ENCODE data around the gene S100A12.

Gene S100A12

GRCh38 chr1:153404768-153405167 is 29.3 kb upstream of the S100A12 start:
- TF ChIP-seq, protein P1, sequence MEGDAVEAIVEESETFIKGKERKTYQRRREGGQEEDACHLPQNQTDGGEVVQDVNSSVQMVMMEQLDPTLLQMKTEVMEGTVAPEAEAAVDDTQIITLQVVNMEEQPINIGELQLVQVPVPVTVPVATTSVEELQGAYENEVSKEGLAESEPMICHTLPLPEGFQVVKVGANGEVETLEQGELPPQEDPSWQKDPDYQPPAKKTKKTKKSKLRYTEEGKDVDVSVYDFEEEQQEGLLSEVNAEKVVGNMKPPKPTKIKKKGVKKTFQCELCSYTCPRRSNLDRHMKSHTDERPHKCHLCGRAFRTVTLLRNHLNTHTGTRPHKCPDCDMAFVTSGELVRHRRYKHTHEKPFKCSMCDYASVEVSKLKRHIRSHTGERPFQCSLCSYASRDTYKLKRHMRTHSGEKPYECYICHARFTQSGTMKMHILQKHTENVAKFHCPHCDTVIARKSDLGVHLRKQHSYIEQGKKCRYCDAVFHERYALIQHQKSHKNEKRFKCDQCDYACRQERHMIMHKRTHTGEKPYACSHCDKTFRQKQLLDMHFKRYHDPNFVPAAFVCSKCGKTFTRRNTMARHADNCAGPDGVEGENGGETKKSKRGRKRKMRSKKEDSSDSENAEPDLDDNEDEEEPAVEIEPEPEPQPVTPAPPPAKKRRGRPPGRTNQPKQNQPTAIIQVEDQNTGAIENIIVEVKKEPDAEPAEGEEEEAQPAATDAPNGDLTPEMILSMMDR (IDR thresholded peaks at IDR 0.05; ENCODE audit: extremely low read depth, insufficient read depth, missing control alignments), result peak; percentile 44
- peak; percentile 50 for DNase-seq (ENCODE audit: low spot score)
- in situ Hi-C loops (cut with MboI; ENCODE audit: low pct_unique_long_range_greater_than_20kb, low sequenced_read_pairs, unreplicated experiment), result no loop called here

DNA sequence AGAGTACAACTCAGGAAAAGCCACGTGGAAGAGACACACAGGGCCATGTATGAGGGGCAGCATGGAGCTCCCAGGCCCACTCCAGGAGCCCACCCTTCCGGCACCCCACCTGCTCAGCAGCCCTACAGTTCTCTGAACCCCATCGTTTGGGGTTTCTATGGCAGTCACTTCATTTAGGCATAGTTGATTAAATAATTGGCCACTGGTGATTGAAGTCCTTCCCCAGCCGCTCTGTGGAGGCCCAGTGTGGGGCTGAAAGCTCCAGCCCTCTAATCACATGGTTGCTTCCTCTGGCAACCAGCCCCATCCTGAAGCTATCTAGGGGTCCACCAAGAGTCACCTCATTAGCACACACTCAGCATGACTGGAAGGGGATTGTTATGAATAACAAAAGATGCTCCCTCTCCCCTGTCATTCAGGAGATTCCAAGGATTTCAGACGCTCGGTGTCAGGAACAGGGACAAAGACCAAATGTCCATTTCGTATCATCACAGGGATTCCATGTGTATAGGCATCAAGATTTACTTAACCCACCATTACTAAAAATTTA is 28.7 kb upstream of the S100A12 start:
- in situ Hi-C loops (cut with MboI; ENCODE audit: low pct_unique_long_range_greater_than_20kb, low sequenced_read_pairs, unreplicated experiment), result no loop called here
- no peak for DNase-seq (ENCODE audit: low spot score)
- TF ChIP-seq, protein P1 (IDR thresholded peaks at IDR 0.05; ENCODE audit: extremely low read depth, insufficient read depth, missing control alignments), result no peak

DNA sequence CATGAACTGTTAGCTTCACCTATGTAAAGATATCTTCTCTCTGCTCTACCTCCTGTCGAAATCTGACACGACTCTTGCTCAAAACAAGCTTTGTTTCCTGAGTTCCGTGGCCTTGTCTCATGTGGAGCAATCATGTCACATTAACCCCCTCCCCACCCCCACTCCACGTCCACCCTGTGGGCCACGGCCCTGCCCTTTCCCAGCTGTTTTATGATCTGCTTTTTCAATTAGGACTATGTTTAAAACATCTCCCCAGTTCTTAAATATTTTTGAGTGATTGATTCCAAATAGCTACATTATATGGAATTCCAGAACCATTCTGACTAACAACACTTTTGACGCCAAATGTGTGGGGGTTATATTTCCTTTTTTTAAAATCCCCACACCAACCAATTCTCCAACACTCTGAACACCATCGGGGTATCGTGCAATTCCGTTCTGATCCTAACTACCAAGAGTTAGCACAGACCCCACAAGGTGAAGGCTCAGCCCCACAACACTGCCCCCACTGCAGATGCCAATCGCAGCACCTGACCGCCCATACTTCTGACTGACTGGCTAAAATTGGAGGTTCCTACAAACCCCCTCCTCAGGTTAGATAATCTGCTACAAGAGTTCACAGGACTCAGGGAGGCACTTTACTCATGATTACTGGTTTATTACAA is 28.1 kb upstream of the S100A12 start:
- DNase-seq (ENCODE audit: low spot score), result no peak
- in situ Hi-C loops (cut with MboI; ENCODE audit: low pct_unique_long_range_greater_than_20kb, low sequenced_read_pairs, unreplicated experiment), result no loop called here
- TF ChIP-seq, protein P1 (IDR thresholded peaks at IDR 0.05; ENCODE audit: extremely low read depth, insufficient read depth, missing control alignments), result no peak

- no peak for DNase-seq (ENCODE audit: low spot score)
- TF ChIP-seq, protein P1 (IDR thresholded peaks at IDR 0.05; ENCODE audit: extremely low read depth, insufficient read depth, missing control alignments), result no peak
- in situ Hi-C loops (cut with MboI; ENCODE audit: low pct_unique_long_range_greater_than_20kb, low sequenced_read_pairs, unreplicated experiment), result no loop called here
Measured at GRCh38 chr1:153402226-153402625, 26.8 kb upstream of the S100A12 start.

- no peak for DNase-seq (ENCODE audit: low spot score)
- TF ChIP-seq, protein P1 (IDR thresholded peaks at IDR 0.05; ENCODE audit: extremely low read depth, insufficient read depth, missing control alignments), result no peak
Measured at GRCh38 chr1:153401461-153401860, 26.0 kb upstream of the S100A12 start.

GRCh38 chr1:153400244-153400643 is 24.8 kb upstream of the S100A12 start:
- DNase-seq (ENCODE audit: low spot score), result no peak
- in situ Hi-C loops (cut with MboI; ENCODE audit: low pct_unique_long_range_greater_than_20kb, low sequenced_read_pairs, unreplicated experiment), result no loop called here
- TF ChIP-seq, protein P1 (IDR thresholded peaks at IDR 0.05; ENCODE audit: extremely low read depth, insufficient read depth, missing control alignments), result peak; percentile 22

More at GRCh38 chr1:153401461-153401860, 26.0 kb upstream of the S100A12 start:
- in situ Hi-C loops (cut with MboI; ENCODE audit: low pct_unique_long_range_greater_than_20kb, low sequenced_read_pairs, unreplicated experiment), result no loop called here

All from GM13977 (cell line).